Suprapubic skin (tissue), 3 donors: ENCODE results near the gene HRCT1.

ENCODE experiments used
- EP300 ChIP-seq: sonication (generic); formaldehyde crosslinking; IDR thresholded peaks from one replicate; pipeline ENCODE4 v1.6.1; 2017; ENCODE audit warnings: antibody characterized with exemption
- TF ChIP-seq, protein P1 (sequence below), 2 donors: fragments of 200-600 bp in 1 of 2; fragments of 450-650 bp in 1 of 2; sonication (generic) in 1 of 2; IDR thresholded peaks; one replicate each; pipeline ENCODE4 v1.5.1; 2016 to 2019; ENCODE audit warnings: antibody characterized with exemption in 2 of 2, mild to moderate bottlenecking in 1 of 2, moderate library complexity in 1 of 2

- TF ChIP-seq, protein P1, sequence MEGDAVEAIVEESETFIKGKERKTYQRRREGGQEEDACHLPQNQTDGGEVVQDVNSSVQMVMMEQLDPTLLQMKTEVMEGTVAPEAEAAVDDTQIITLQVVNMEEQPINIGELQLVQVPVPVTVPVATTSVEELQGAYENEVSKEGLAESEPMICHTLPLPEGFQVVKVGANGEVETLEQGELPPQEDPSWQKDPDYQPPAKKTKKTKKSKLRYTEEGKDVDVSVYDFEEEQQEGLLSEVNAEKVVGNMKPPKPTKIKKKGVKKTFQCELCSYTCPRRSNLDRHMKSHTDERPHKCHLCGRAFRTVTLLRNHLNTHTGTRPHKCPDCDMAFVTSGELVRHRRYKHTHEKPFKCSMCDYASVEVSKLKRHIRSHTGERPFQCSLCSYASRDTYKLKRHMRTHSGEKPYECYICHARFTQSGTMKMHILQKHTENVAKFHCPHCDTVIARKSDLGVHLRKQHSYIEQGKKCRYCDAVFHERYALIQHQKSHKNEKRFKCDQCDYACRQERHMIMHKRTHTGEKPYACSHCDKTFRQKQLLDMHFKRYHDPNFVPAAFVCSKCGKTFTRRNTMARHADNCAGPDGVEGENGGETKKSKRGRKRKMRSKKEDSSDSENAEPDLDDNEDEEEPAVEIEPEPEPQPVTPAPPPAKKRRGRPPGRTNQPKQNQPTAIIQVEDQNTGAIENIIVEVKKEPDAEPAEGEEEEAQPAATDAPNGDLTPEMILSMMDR (IDR thresholded peaks at IDR 0.05) = peak; percentile 93 to 95
- no peak for TF ChIP-seq EP300
These were observed 23.6 kb upstream of the HRCT1 start for GRCh38 chr9:35882263-35882848.
